OCI-LY1 (cell line): ENCODE results near the gene PSME4.

Experiments used
- H2AFZ ChIP-seq: fragments of 200-600 bp; sonication (generic), shearing (Covaris generic); 2 replicates; pipeline ENCODE4 v1.6.0; 2014; ENCODE audit warnings: antibody characterized with exemption, mild to moderate bottlenecking, low read length
- H3F3A ChIP-seq: fragments of 200-600 bp; sonication (generic), shearing (Covaris generic); 2 replicates; pipeline ENCODE4 v1.6.0; 2014; ENCODE audit warnings: mild to moderate bottlenecking, antibody characterized with exemption, low read length, moderate library complexity; ENCODE audit not compliant: insufficient read depth
- H3K27ac ChIP-seq: fragments of 200-600 bp; sonication (generic); 2 replicates; pipeline ENCODE4 v1.5.1; 2014; ENCODE audit warnings: low read length, mixed run types, mild to moderate bottlenecking, low read depth; ENCODE audit not compliant: poor library complexity, severe bottlenecking
- H3K27me3 ChIP-seq: fragments of 200-600 bp; sonication (generic); 2 replicates; pipeline ENCODE4 v1.6.0; 2014; ENCODE audit warnings: antibody characterized with exemption, mild to moderate bottlenecking, low read length, moderate library complexity; ENCODE audit not compliant: insufficient read depth
- H3K36me3 ChIP-seq: fragments of 200-600 bp; sonication (generic); 2 replicates; pipeline ENCODE4 v1.6.1; 2014; ENCODE audit warnings: mild to moderate bottlenecking, antibody characterized with exemption, low read length, moderate library complexity, mixed read lengths; ENCODE audit not compliant: insufficient read depth
- H3K4me1 ChIP-seq: fragments of 200-600 bp; sonication (generic); 2 replicates; pipeline ENCODE4 v1.5.1; 2014; ENCODE audit warnings: mild to moderate bottlenecking, low read length, moderate library complexity; ENCODE audit not compliant: insufficient read depth, severe bottlenecking
- H3K4me2 ChIP-seq: fragments of 200-600 bp; sonication (generic), shearing (Covaris generic); 2 replicates; pipeline ENCODE4 v1.6.1; 2014; ENCODE audit warnings: low read length
- H3K4me3 ChIP-seq: fragments of 200-600 bp; sonication (generic); 2 replicates; pipeline ENCODE4 v1.5.1; 2014; ENCODE audit warnings: low read length, low read depth, mild to moderate bottlenecking, mixed read lengths; ENCODE audit not compliant: poor library complexity, severe bottlenecking
- H3K79me2 ChIP-seq: fragments of 200-600 bp; shearing (Covaris generic); 2 replicates; pipeline ENCODE4 v1.6.1; 2016; ENCODE audit warnings: mixed run types, low read length, mixed read lengths; ENCODE audit not compliant: insufficient read depth
- H3K9ac ChIP-seq: fragments of 200-600 bp; sonication (generic), shearing (Covaris generic); 2 replicates; pipeline ENCODE4 v1.6.1; 2014; ENCODE audit warnings: mild to moderate bottlenecking, low read length, mixed read lengths
- H3K9me2 ChIP-seq: fragments of 200-600 bp; sonication (generic), shearing (Covaris generic); 2 replicates; pipeline ENCODE4 v1.6.1; 2014; ENCODE audit warnings: low read depth, mild to moderate bottlenecking, low read length, mixed read lengths
- H3K9me3 ChIP-seq: fragments of 200-600 bp; shearing (Covaris generic); 2 replicates; pipeline ENCODE4 v1.6.1; 2014; ENCODE audit warnings: low read length, mixed read lengths
- H4K20me1 ChIP-seq: fragments of 200-600 bp; sonication (generic), shearing (Covaris generic); 2 replicates; pipeline ENCODE4 v1.6.0; 2016; ENCODE audit warnings: mild to moderate bottlenecking, low read length; ENCODE audit not compliant: insufficient read depth
- CTCF ChIP-seq: fragments of 200-600 bp; sonication (generic), shearing (Covaris generic); IDR thresholded peaks from 2 replicates; pipeline ENCODE4 v1.5.1; 2017; ENCODE audit warnings: mild to moderate bottlenecking, antibody characterized with exemption, low read length, moderate library complexity, mixed read lengths
- EZH2 ChIP-seq: fragments of 200-600 bp; sonication (generic), shearing (Covaris generic); IDR thresholded peaks from 2 replicates; pipeline ENCODE4 v1.8.0; 2017; ENCODE audit warnings: borderline replicate concordance, mixed run types, mild to moderate bottlenecking, antibody characterized with exemption, low read length, moderate library complexity, mixed read lengths

The PSME4 gene

GRCh38 chr2:54000524-54000923, 29.7 kb upstream of the PSME4 start:
- Histone ChIP-seq H4K20me1 (no peaks in the 10 kb centered on the region), H3K36me3 (no peaks in the 10 kb centered on the region), H2AFZ (no peak overlapping the region)

GRCh38 chr2:54000122-54000521, 29.3 kb upstream of the PSME4 start:
- H4K20me1 ChIP-seq, result no peaks in the 10 kb centered on the region
- TF ChIP-seq CTCF (no peak), EZH2 (no peak)
- no peaks in the 10 kb centered on the region for H3K27me3 ChIP-seq
- H2AFZ ChIP-seq, result no peak overlapping the region
- no peak overlapping the region for H3K9ac ChIP-seq
- H3K9me3 ChIP-seq, result no peaks in the 10 kb centered on the region
- no peaks in the 10 kb centered on the region for H3F3A ChIP-seq
- no peak overlapping the region for H3K4me3 ChIP-seq
- peaks cover 16% of the 10 kb centered on the region for H3K4me1 ChIP-seq
- H3K9me2 ChIP-seq, result no peaks in the 10 kb centered on the region
- H3K79me2 ChIP-seq, result no peaks in the 10 kb centered on the region
- H3K27ac ChIP-seq, result no peak overlapping the region
- H3K4me2 ChIP-seq, result no peak overlapping the region
- no peaks in the 10 kb centered on the region for H3K36me3 ChIP-seq

More at GRCh38 chr2:54000524-54000923, 29.7 kb upstream of the PSME4 start:
- H3K79me2 ChIP-seq, result no peaks in the 10 kb centered on the region
- no peaks in the 10 kb centered on the region for H3F3A ChIP-seq
- no peak overlapping the region for H3K9ac ChIP-seq
- no peak overlapping the region for H3K27ac ChIP-seq
- no peak overlapping the region for H3K4me2 ChIP-seq
- no peaks in the 10 kb centered on the region for H3K9me2 ChIP-seq
- TF ChIP-seq EZH2, result no peak
- no peak for TF ChIP-seq CTCF
- no peak overlapping the region for H3K4me3 ChIP-seq
- peaks cover 15% of the 10 kb centered on the region for H3K4me1 ChIP-seq
- no peaks in the 10 kb centered on the region for H3K27me3 ChIP-seq
- H3K9me3 ChIP-seq, result no peaks in the 10 kb centered on the region

GRCh38 chr2:53998834-53999233, 28.0 kb upstream of the PSME4 start:
- Histone ChIP-seq H3F3A (no peaks in the 10 kb centered on the region), H3K79me2 (no peaks in the 10 kb centered on the region), H3K4me2 (no peak overlapping the region), H3K9me2 (no peaks in the 10 kb centered on the region), H3K36me3 (no peaks in the 10 kb centered on the region), H2AFZ (no peak overlapping the region), H3K9ac (no peak overlapping the region), H3K9me3 (no peaks in the 10 kb centered on the region), H3K27ac (no peak overlapping the region), H4K20me1 (no peaks in the 10 kb centered on the region), H3K4me3 (no peak overlapping the region), H3K27me3 (no peaks in the 10 kb centered on the region), H3K4me1 (peaks cover 28% of the 10 kb centered on the region)
- TF ChIP-seq EZH2 (no peak), CTCF (no peak)
